HG03108 (cell line): ENCODE measurements around the gene TCP11L2.
A peak's percentile ranks its signal among the peaks of the same experiment; 100 is the strongest.
"Not testable (repeated sequence)": the region's sequence is repeated elsewhere in the genome, so short reads cannot be mapped to it uniquely, and the experiment has no call there.

Experiments
- ATAC-seq: cut with Tn5 transposase; IDR thresholded peaks from one replicate; pipeline ENCODE4 v1.9.1; 2021; ENCODE audit warnings: moderate library complexity; ENCODE audit not compliant: unreplicated experiment

TCP11L2 gene

DNA sequence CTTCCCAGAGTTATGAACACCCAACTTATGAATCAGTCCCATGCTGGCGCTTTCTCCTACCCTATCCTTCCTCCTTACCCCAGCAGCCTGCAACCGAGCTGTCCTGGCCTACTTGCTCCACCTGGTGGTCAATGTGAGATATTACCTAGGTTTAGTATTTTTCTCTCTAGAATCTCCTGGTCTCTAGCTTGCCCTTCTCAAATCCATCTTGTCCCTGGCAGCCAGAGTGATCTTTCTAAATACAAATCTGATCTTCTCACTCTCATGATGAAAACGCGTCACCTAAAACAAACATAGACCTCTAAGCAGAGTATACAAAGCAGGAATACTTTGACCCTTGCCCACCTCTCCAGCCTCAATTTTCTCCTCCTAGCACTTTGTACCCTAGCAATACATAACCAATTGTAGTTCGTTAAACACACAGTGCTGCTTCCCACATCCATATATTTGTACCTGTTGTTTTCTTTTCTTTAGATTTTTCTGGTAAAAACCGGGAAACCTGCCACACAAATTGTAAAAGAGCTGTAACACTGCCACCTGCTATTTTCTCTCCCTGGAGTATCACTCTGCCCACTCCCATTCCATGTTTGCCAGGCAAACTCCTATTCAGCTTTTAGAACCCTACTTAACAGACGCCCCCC, 20.0 kb upstream of the TCP11L2 start:
- ATAC-seq: peak; percentile 56

DNA sequence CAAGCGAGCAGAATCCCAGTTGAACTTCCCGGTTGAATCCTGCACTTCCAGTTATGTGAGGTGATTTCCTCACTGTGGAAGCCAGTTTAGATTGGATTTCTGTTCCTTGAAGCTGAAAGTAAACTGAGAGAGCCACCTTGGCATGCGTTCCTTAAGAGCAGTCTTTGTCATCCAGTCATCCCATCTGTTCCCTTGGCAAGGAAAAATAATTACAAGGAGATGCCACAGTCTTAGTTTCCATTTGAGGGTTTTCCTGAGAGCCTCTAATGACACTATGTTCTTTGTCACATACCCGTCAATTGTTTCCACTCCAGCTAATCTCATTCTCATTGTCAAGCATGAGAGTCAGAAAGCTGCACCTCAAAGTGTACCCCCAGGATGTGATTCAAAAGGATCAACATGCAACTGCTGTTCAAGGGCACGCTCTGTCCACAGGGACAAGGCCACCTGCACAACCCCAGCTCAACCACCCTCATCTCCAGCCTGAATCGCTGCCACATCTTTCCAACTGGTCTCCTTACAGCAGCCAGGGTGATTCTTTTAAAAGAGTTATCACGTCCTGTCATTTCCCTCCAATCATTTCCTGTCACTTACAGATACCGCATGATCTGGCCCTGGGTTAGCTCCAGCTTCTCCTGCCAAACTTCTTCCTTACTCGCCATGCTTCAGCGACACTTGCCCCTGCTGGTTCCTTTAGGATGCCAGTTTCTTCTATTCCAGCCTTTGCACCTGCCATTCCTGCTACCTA, 18.0 kb upstream of the TCP11L2 start:
- ATAC-seq: no peak

DNA sequence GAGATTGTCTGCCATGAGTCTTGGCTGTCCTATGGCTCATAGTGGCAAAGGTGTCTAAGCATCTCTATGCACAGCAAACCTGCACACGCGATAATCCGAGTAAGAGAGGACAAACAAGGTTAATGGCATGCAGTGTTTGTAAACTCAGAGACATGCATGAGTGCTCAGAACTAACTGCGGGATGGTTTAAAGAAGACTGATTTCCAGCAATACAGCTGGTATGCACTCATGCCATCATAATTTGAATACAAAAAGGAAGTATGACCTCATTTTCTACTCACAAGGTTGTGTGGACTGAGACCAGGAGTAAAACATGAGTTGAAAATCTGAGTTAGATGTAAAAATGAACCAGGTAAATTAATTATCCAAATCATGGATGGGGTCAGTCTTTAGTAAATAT, 16.6 kb upstream of the TCP11L2 start:
- no peak for ATAC-seq

- not testable (repeated sequence) for ATAC-seq
These were observed 15.9 kb upstream of the TCP11L2 start for GRCh38 chr12:106286576-106287162.

GRCh38 chr12:106287364-106287763, 15.2 kb upstream of the TCP11L2 start:
- no peak for ATAC-seq

GRCh38 chr12:106288101-106288493, 14.4 kb upstream of the TCP11L2 start:
- no peak for ATAC-seq

- ATAC-seq: no peak
These were observed 13.9 kb upstream of the TCP11L2 start for GRCh38 chr12:106288494-106289195.

- ATAC-seq: no peak
These were observed 13.3 kb upstream of the TCP11L2 start for GRCh38 chr12:106289196-106289681.

- no peak for ATAC-seq
These were observed 11.9 kb upstream of the TCP11L2 start for GRCh38 chr12:106290666-106291065.

DNA sequence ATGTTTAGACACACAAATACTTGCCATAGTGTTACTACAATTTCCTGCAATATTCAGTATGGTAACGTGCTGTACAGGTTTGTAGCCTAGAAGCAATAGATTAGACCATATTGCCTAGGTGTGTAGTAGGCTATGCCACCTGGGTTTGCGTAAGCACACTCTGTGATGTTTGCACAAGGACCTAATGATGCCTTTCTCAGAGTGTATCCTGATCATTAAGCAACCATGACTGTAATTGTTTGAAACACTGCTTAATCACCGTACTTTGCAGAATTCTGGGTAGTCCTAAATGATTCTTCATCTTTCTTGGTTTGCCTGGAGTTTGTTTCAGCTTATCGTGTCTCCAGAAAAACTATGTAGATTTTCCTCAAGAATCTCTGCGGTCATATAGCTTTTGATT, 11.2 kb upstream of the TCP11L2 start:
- no peak for ATAC-seq

- no peak for ATAC-seq
These were observed 10.2 kb upstream of the TCP11L2 start for GRCh38 chr12:106292339-106292738.

DNA sequence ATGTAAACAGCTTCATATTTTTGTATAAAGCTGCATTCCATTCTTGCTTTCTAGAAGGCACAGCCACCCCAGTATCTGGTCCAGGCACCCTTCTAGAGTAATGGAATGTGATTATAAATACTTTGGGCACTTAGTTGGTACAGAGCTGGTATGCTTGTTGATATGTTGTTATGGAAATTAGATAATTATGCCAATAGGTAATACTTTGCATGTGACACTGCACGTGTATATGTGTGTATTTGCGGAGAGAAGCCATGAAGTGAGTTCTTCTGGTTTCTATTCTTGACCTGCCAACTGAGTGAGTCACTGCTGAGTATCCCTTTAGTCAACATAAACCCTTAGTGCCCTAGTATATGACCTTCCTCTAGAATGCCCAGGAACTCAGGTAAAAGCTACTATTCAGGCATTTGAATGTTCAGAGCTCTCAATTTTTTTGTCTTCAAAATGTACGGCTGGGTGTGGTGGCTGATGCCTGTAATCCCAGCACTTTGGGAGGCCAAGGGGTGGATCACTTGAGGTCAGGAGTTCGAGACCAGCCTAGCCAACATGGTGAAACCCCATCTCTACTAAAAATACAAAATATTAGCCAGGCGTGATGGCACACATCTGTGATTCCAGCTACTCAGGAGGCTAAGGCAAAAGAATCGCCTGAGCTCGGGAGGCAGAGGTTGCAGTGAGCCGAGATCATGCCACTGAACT, 6.2 kb upstream of the TCP11L2 start:
- ATAC-seq: no peak

GRCh38 chr12:106297075-106297474, 5.5 kb upstream of the TCP11L2 start:
- ATAC-seq: no peak

DNA sequence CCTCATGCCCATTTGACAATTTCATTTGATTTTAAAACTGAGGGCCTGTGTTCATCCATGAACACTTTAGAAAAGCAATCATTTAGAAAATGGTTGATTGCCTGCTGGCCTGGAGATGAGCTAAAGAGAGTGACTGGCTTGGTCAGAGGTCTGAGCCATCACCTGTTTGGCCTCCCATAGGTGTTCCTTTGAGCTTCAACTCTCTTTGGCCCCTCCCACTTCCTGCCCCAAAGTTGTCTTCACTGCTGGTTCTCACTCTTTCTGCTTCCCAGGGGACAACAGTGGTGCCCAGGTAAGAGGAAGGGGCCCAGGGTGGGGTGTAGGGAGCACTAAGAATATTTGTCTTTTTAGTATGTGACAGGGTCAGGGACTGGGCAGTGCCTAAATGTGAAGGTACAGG, 4.9 kb upstream of the TCP11L2 start:
- no peak for ATAC-seq

GRCh38 chr12:106299202-106299774, 3.2 kb upstream of the TCP11L2 start:
- ATAC-seq: no peak

GRCh38 chr12:106300761-106301160, 1.8 kb upstream of the TCP11L2 start:
- ATAC-seq: no peak

DNA sequence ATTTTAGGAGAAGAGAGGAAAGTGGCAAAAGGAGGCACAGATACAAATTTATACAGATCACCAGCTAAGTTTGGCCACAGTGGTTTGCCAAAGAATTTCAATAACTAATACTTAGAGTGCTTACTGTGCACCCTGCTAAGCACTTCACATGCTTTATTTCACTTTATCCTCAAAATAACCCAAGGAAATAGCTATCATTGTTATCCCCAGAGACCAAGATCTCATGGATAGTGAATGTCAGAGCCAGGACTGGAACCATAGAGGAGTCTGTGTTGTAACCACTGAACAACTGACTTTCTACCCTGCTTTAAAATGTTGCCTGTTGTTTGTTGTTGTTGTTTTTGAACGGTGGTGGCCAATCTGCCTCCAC, 1.3 kb upstream of the TCP11L2 start:
- ATAC-seq: no peak

DNA sequence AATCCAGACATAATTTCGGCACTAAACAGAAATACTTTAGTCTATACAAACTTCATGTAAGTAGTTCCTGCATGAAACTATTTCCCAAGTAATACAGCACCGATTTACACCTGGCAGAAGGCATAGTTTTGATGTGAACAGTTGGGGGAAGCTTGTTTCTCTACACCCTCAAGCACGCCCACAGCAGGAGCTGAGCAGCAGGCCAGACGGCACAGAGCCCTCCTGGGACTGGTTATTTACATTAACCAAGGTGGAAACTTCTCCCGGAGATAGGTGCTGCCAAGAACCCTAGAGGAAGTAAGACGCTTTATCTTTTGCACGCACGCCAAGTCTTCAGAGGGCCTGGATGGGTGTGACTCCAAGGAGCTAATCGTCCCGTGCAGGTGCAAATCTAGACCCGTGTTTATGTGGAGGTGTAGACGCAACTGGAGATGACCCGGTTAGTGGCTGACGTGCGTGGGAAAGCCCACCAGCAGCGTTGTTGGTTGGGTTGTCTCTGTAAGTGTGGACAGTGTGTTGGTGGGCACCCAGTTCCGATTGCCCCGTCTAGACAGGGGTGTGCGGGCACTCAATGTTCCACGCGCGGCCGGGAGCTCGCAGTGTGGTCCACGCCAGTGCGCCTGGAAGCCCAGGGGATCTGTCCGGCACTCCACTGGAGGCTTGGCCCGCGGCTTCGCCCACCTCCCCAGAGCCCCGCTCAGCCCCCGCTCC, 767 bp upstream of the TCP11L2 start:
- peak; percentile 73 for ATAC-seq

- ATAC-seq: peak; percentile 26
These were observed 778 bp downstream of the TCP11L2 start for GRCh38 chr12:106303202-106303820.
